H9 (cell line): Measurements from ENCODE around the gene SLC52A3. TPM values are rescaled to one million over a fixed set of nuclear protein-coding genes. Genes with fewer than 3 reads are reported as not detected.

Experiments
- DNase-seq: peaks from one replicate; pipeline ENCODE4 v3.0.0-alpha.2; 2017
- H2AFZ ChIP-seq: one replicate; pipeline ENCODE4 v1.6.1; 2013; ENCODE audit warnings: mild to moderate bottlenecking, low read length, control low read depth, moderate library complexity
- H2AK5ac ChIP-seq: 2 replicates; pipeline ENCODE4 v1.6.1; 2013; ENCODE audit warnings: low read length, control low read depth, mixed read lengths; ENCODE audit not compliant: insufficient read length
- H2BK120ac ChIP-seq: one replicate; pipeline ENCODE4 v1.6.1; 2013; ENCODE audit warnings: low read depth, mild to moderate bottlenecking, low read length, control low read depth, inconsistent platforms; ENCODE audit not compliant: poor library complexity, severe bottlenecking
- H2BK12ac ChIP-seq: 2 replicates; pipeline ENCODE4 v1.6.1; 2013; ENCODE audit warnings: low read length, control low read depth, mixed read lengths, low read depth; ENCODE audit not compliant: insufficient read length
- H2BK15ac ChIP-seq: 2 replicates; pipeline ENCODE4 v1.6.1; 2013; ENCODE audit warnings: low read depth, low read length, control low read depth
- H2BK20ac ChIP-seq: one replicate; pipeline ENCODE4 v1.6.1; 2013; ENCODE audit warnings: low read depth, mild to moderate bottlenecking, low read length, control low read depth, inconsistent platforms; ENCODE audit not compliant: poor library complexity, severe bottlenecking
- H2BK5ac ChIP-seq: 2 replicates; pipeline ENCODE4 v1.6.1; 2013; ENCODE audit warnings: low read length, control low read depth, mixed read lengths; ENCODE audit not compliant: insufficient read length
- H3K14ac ChIP-seq: 2 replicates; pipeline ENCODE4 v1.6.1; 2013; ENCODE audit warnings: low read length, control low read depth; ENCODE audit not compliant: insufficient read depth
- H3K18ac ChIP-seq: 2 replicates; pipeline ENCODE4 v1.6.1; 2013; ENCODE audit warnings: low read depth, mild to moderate bottlenecking, mixed read lengths, low read length, control low read depth; ENCODE audit not compliant: insufficient read length
- H3K23ac ChIP-seq: 2 replicates; pipeline ENCODE4 v1.6.1; 2013; ENCODE audit warnings: low read length, control low read depth, mixed read lengths, low read depth; ENCODE audit not compliant: insufficient read length
- H3K23me2 ChIP-seq: 2 replicates; pipeline ENCODE4 v1.6.1; 2013; ENCODE audit warnings: low read depth, mild to moderate bottlenecking, mixed read lengths, low read length, control low read depth; ENCODE audit not compliant: insufficient read length, poor library complexity, severe bottlenecking
- H3K27ac ChIP-seq: 2 replicates; pipeline ENCODE4 v1.5.1; 2013; ENCODE audit warnings: low read length, control low read depth, mixed read lengths, low read depth; ENCODE audit not compliant: insufficient read length
- H3K27me3 ChIP-seq: 2 replicates; pipeline ENCODE4 v1.6.1; 2013; ENCODE audit warnings: low read length, control low read depth, inconsistent platforms; ENCODE audit not compliant: insufficient read depth
- H3K4ac ChIP-seq: 2 replicates; pipeline ENCODE4 v1.6.1; 2013; ENCODE audit warnings: low read depth, mild to moderate bottlenecking, control low read depth, inconsistent platforms, low read length, moderate library complexity
- H3K4me1 ChIP-seq: 2 replicates; pipeline ENCODE4 v1.6.1; 2013; ENCODE audit warnings: low read length, control low read depth, inconsistent platforms; ENCODE audit not compliant: insufficient read depth
- H3K4me2 ChIP-seq: 2 replicates; pipeline ENCODE4 v1.6.1; 2013; ENCODE audit warnings: low read length, control low read depth, mixed read lengths; ENCODE audit not compliant: insufficient read length, insufficient read depth
- H3K56ac ChIP-seq: 2 replicates; pipeline ENCODE4 v1.6.1; 2013; ENCODE audit warnings: low read depth, mild to moderate bottlenecking, mixed read lengths, low read length, control low read depth; ENCODE audit not compliant: insufficient read length
- H3K79me1 ChIP-seq: 2 replicates; pipeline ENCODE4 v1.6.1; 2013; ENCODE audit warnings: low read depth, mild to moderate bottlenecking, moderate library complexity, low read length, control low read depth, inconsistent platforms; ENCODE audit not compliant: insufficient read depth, poor library complexity, severe bottlenecking
- H3K79me2 ChIP-seq: 2 replicates; pipeline ENCODE4 v1.6.1; 2013; ENCODE audit warnings: low read length, control low read depth, inconsistent platforms; ENCODE audit not compliant: insufficient read depth
- H3K9ac ChIP-seq: 2 replicates; pipeline ENCODE4 v1.6.1; 2013; ENCODE audit warnings: low read length, control low read depth, mixed read lengths; ENCODE audit not compliant: insufficient read length; ENCODE audit errors: extremely low read depth
- H3K9me3 ChIP-seq: one replicate; pipeline ENCODE4 v1.6.1; 2013; ENCODE audit warnings: low read depth, low read length, inconsistent platforms; ENCODE audit not compliant: control insufficient read depth
- H3T11ph ChIP-seq: one replicate; pipeline ENCODE4 v1.6.1; 2013; ENCODE audit warnings: mild to moderate bottlenecking, low read length, control low read depth, inconsistent platforms
- H4K20me1 ChIP-seq: one replicate; pipeline ENCODE4 v1.6.1; 2013; ENCODE audit not compliant: control insufficient read depth, insufficient read length, insufficient read depth
- H4K5ac ChIP-seq: 2 replicates; pipeline ENCODE4 v1.6.1; 2013; ENCODE audit warnings: low read depth, mild to moderate bottlenecking, mixed read lengths, low read length, control low read depth; ENCODE audit not compliant: insufficient read length
- H4K8ac ChIP-seq: replicated peaks from 2 replicates; pipeline ENCODE4 v1.6.1; 2013; ENCODE audit warnings: low read length, control low read depth, mixed read lengths, low read depth; ENCODE audit not compliant: insufficient read length
- H4K91ac ChIP-seq: 2 replicates; pipeline ENCODE4 v1.6.1; 2013; ENCODE audit warnings: low read depth, mild to moderate bottlenecking, moderate library complexity, mixed read lengths, low read length, control low read depth; ENCODE audit not compliant: insufficient read length
- H3K27ac Mint-ChIP-seq, 3 experiments: 2 replicates in 2 of 3; 3 replicates in 1 of 3; pipeline ENCODE4 v1.8.0; 2020 to 2021; ENCODE audit warnings: mixed read lengths in 3 of 3, mild to moderate bottlenecking in 1 of 3, moderate library complexity in 1 of 3
- H3K27me3 Mint-ChIP-seq: 2 replicates; pipeline ENCODE4 v1.8.0; 2021; ENCODE audit warnings: low read depth, mild to moderate bottlenecking, moderate library complexity, mixed read lengths
- H3K36me3 Mint-ChIP-seq, 3 experiments: 2 replicates in 2 of 3; 3 replicates in 1 of 3; pipeline ENCODE4 v1.8.0; 2020 to 2021; ENCODE audit warnings: low read depth in 3 of 3, mixed read lengths in 3 of 3; ENCODE audit not compliant: insufficient read depth in 1 of 3
- H3K4me1 Mint-ChIP-seq, 2 experiments: 2 replicates each; pipeline ENCODE4 v1.8.0; 2020; ENCODE audit warnings: mixed read lengths in 2 of 2
- H3K4me3 Mint-ChIP-seq, 2 experiments: 2 replicates in 1 of 2; 3 replicates in 1 of 2; pipeline ENCODE4 v1.8.0; 2020 to 2021; ENCODE audit warnings: mild to moderate bottlenecking in 2 of 2, mixed read lengths in 2 of 2, moderate library complexity in 1 of 2
- H3K9me3 Mint-ChIP-seq, 2 experiments: 2 replicates in 1 of 2; 3 replicates in 1 of 2; pipeline ENCODE4 v1.8.0; 2020; ENCODE audit warnings: mild to moderate bottlenecking in 2 of 2, mixed read lengths in 2 of 2, moderate library complexity in 1 of 2
- CTCF ChIP-seq: fragments of 200-600 bp; sonication (generic); conservative IDR thresholded peaks from 3 replicates; pipeline ENCODE4 v1.8.0; 2021; ENCODE audit warnings: antibody characterized with exemption, mild to moderate bottlenecking
- WGBS: extraction: QIAGEN DNeasy Blood & Tissue Kit; methylation state at CpG from one replicate; pipeline ENCODE4 v1.1.7; 2013; ENCODE audit warnings: missing lambda C conversion rate, low lambda C conversion rate, mixed read lengths; ENCODE audit not compliant: insufficient read length; ENCODE audit errors: extremely low coverage; 5-methylcytosine and 5-hydroxymethylcytosine counted together
- total RNA-seq: library from RNA; stranded (reverse); gene quantifications from 2 replicates; pipeline ENCODE4 v1.2.1, GENCODE V29; 2021

Gene SLC52A3
- total RNA-seq, 1 experiment from 2014 or later, result 3.3 TPM

- H3K27ac ChIP-seq, result no peak overlapping the region
- no peak overlapping the region for H4K5ac ChIP-seq
- Mint-ChIP-seq H3K36me3 (peaks cover 0 to 7% (median 0%) of the 10 kb centered on the region in 3 experiments; a peak in 2 of 7 replicates), H3K9me3 (peaks cover 0 to 3% of the 10 kb centered on the region in 2 experiments; a peak in 2 of 5 replicates), H3K4me3 (no peak overlapping the region), H3K27me3 (no peaks in the 10 kb centered on the region), H3K4me1 (peaks cover 19 to 25% of the 10 kb centered on the region in 2 experiments), H3K27ac (no peak overlapping the region)
- no peak overlapping the region for H3K18ac ChIP-seq
- H2BK20ac ChIP-seq, result no peak overlapping the region
- H3K79me2 ChIP-seq, result no peaks in the 10 kb centered on the region
- no peak overlapping the region for H2AK5ac ChIP-seq
- H3K79me1 ChIP-seq, result no peaks in the 10 kb centered on the region
- H3K4ac ChIP-seq, result no peak overlapping the region
- no peak overlapping the region for H2BK12ac ChIP-seq
- H3K27me3 ChIP-seq, result no peaks in the 10 kb centered on the region
- H3K9ac ChIP-seq, result no peak overlapping the region
- no peak overlapping the region for H4K91ac ChIP-seq
- H3K23me2 ChIP-seq, result no peaks in the 10 kb centered on the region
- no peak for DNase-seq
- H3K23ac ChIP-seq, result no peak overlapping the region
- no peaks in the 10 kb centered on the region for H4K20me1 ChIP-seq
- no peak overlapping the region for H2BK5ac ChIP-seq
- H4K8ac ChIP-seq, result no peak overlapping the region
- no peak for TF ChIP-seq CTCF
- no peak overlapping the region for H3K56ac ChIP-seq
- H2AFZ ChIP-seq, result no peak overlapping the region
- no peak overlapping the region for H3K14ac ChIP-seq
- no peak overlapping the region for H2BK15ac ChIP-seq
- no CpG with 5 or more reads among the region's 2 CpGs for WGBS
- H3K4me1 ChIP-seq, result no peaks in the 10 kb centered on the region
- H2BK120ac ChIP-seq, result no peak overlapping the region
- no peak overlapping the region for H3K4me2 ChIP-seq
- no peak overlapping the region for H3T11ph ChIP-seq
- H3K9me3 ChIP-seq, result no peaks in the 10 kb centered on the region
Measured at GRCh38 chr20:770691-771090, 2.4 kb upstream of the SLC52A3 start.
